Endothelial cell of umbilical vein (primary cell): ENCODE results near the gene EXOC3L1. TPM values are rescaled to one million over a fixed set of nuclear protein-coding genes. Genes with fewer than 3 reads are reported as not detected.

Experiments used
- BruUV-seq: library from RNA; stranded (reverse); fragments of 400-500 nt; replicated peaks from 2 replicates; lab custom pipeline; 2021; lab: Mats Ljungman, UMichigan
- CTCF ChIA-PET: fragments of 300-600, 350-600 bp; sonication (Branson Sonifier 250); formaldehyde crosslinking; loops from one replicate; lab custom pipeline; 2021; ENCODE audit warnings: antibody characterized with exemption, inconsistent platforms; lab: Charles Lee
- POLR2A ChIA-PET: fragments of 300-600, 350-600 bp; sonication (Branson Sonifier 250); formaldehyde crosslinking; loops from one replicate; lab custom pipeline; 2021; ENCODE audit warnings: antibody characterized with exemption, inconsistent platforms; lab: Charles Lee
- DNase-seq: peaks from one replicate; pipeline ENCODE4 v3.0.0-alpha.2; 2011; ENCODE audit warnings: low read depth, low spot score
- FAIRE-seq: peaks from 2 replicates; lab custom pipeline; 2011; peaks lifted over from hg19 to GRCh38; lab: Jason Lieb, UNC
- H2AFZ ChIP-seq: 2 replicates; pipeline ENCODE4 v1.6.0; 2012; ENCODE audit warnings: low read depth, low read length, control low read depth, inconsistent platforms
- H3K27ac ChIP-seq: 2 replicates; pipeline ENCODE4 v1.5.1; 2011; ENCODE audit warnings: low read depth, mild to moderate bottlenecking, control low read depth, low read length, moderate library complexity; ENCODE audit not compliant: insufficient read depth
- H3K27me3 ChIP-seq, 2 experiments: 2 replicates each; pipeline versions ENCODE4 v1.6.0 to v1.6.1; 2011; ENCODE audit warnings: low read length in 2 of 2, mixed read lengths in 1 of 2; ENCODE audit not compliant: control insufficient read depth in 2 of 2, insufficient read depth in 2 of 2
- H3K36me3 ChIP-seq, 2 experiments: 2 replicates in 1 of 2; 3 replicates in 1 of 2; pipeline ENCODE4 v1.5.1; 2011; ENCODE audit warnings: low read length in 2 of 2, mild to moderate bottlenecking in 1 of 2, moderate library complexity in 1 of 2; ENCODE audit not compliant: control insufficient read depth in 2 of 2, insufficient read depth in 2 of 2; ENCODE audit errors: extremely low read depth in 1 of 2
- H3K4me1 ChIP-seq: 3 replicates; pipeline ENCODE4 v1.5.1; 2011; ENCODE audit warnings: mild to moderate bottlenecking, low read length; ENCODE audit not compliant: control insufficient read depth, insufficient read depth; ENCODE audit errors: extremely low read depth
- H3K4me2 ChIP-seq: 2 replicates; pipeline ENCODE4 v1.6.1; 2011; ENCODE audit warnings: low read length, control low read depth, mixed read lengths; ENCODE audit not compliant: insufficient read depth
- H3K4me3 ChIP-seq, 3 experiments: fragments of 200-600 bp in 1 of 3; sonication (generic), shearing (Covaris generic) in 1 of 3; replicated peaks in 1 of 3; 2 replicates each; pipeline ENCODE4 v1.5.1; 2011 to 2016; ENCODE audit warnings: control low read depth in 3 of 3, low read length in 3 of 3, mild to moderate bottlenecking in 2 of 3, inconsistent platforms in 1 of 3, low read depth in 1 of 3, moderate library complexity in 1 of 3; ENCODE audit not compliant: insufficient read depth in 1 of 3
- H3K79me2 ChIP-seq: 2 replicates; pipeline ENCODE4 v1.6.0; 2012; ENCODE audit warnings: low read length, inconsistent platforms; ENCODE audit not compliant: control insufficient read depth, insufficient read depth
- H3K9ac ChIP-seq: replicated peaks from 2 replicates; pipeline ENCODE3; 2011; ENCODE audit warnings: low read length, control low read depth; ENCODE audit not compliant: insufficient read depth; ENCODE audit errors: extremely low read depth
- H3K9me1 ChIP-seq: replicated peaks from 3 replicates; pipeline ENCODE4 v1.6.0; 2011; ENCODE audit warnings: mild to moderate bottlenecking, low read length; ENCODE audit not compliant: control insufficient read depth, insufficient read depth; ENCODE audit errors: extremely low read depth
- H3K9me3 ChIP-seq: replicated peaks from 2 replicates; pipeline ENCODE4 v1.5.1; 2012; ENCODE audit warnings: low read length, inconsistent platforms; ENCODE audit not compliant: control insufficient read depth, insufficient read depth
- H4K20me1 ChIP-seq: replicated peaks from 2 replicates; pipeline ENCODE3; 2011; ENCODE audit warnings: mild to moderate bottlenecking, low read length; ENCODE audit not compliant: control insufficient read depth, insufficient read depth; ENCODE audit errors: extremely low read depth
- EZH2 ChIP-seq: IDR thresholded peaks from 2 replicates; pipeline ENCODE4 v1.6.1; 2012; ENCODE audit warnings: borderline replicate concordance, low read depth, mild to moderate bottlenecking, moderate library complexity, low read length, inconsistent platforms; ENCODE audit not compliant: severe bottlenecking
- FOS ChIP-seq: IDR thresholded peaks from 2 replicates; pipeline ENCODE4 v1.6.1; 2011; ENCODE audit warnings: mild to moderate bottlenecking, low read length, moderate library complexity, borderline replicate concordance; ENCODE audit not compliant: insufficient read depth
- GATA2 ChIP-seq: IDR thresholded peaks from 2 replicates; pipeline ENCODE4 v1.7.0; 2011; ENCODE audit warnings: low read depth, mild to moderate bottlenecking, moderate library complexity, mixed read lengths, low read length; ENCODE audit not compliant: insufficient read length, insufficient read depth
- JUN ChIP-seq: IDR thresholded peaks from 2 replicates; pipeline ENCODE4 v1.6.1; 2011; ENCODE audit warnings: borderline replicate concordance, low read depth; ENCODE audit not compliant: insufficient read length, insufficient read depth
- MYC ChIP-seq: IDR thresholded peaks from one replicate; pipeline ENCODE4 v1.6.1; 2011; ENCODE audit warnings: mild to moderate bottlenecking, low read depth, low read length
- POLR2A ChIP-seq: IDR thresholded peaks from 2 replicates; pipeline ENCODE4 v1.6.1; 2012; ENCODE audit warnings: low read depth, mild to moderate bottlenecking, control low read depth, low read length
- POLR2AphosphoS5 ChIP-seq: IDR thresholded peaks from 2 replicates; pipeline ENCODE4 v1.6.1; 2012; ENCODE audit warnings: low read depth, mild to moderate bottlenecking, control low read depth, low read length, moderate library complexity; ENCODE audit not compliant: insufficient read depth
- dilution Hi-C: fragments of 300-500 bp; cut with MboI; formaldehyde crosslinking; loops from one replicate; pipeline ENCODE4 v1.15.0; 2019; ENCODE audit warnings: low sequenced_read_pairs; ENCODE audit not compliant: extremely low pct_ligation_motif_present
- intact Hi-C: fragments of 100-400 bp; cut with micrococcal nuclease; formaldehyde crosslinking; loops from one replicate; pipeline ENCODE4 v1.10.0; 2022
- polyA plus RNA-seq, 4 experiments: library from polyadenylated mRNA; depleted of rRNA in 3 of 4; stranded (reverse) in 3 of 4; unstranded in 1 of 4; fragments of >200 nt; gene quantifications; 2 replicates each; pipeline versions ENCODE4 v1.2.1 to v1.2.3, GENCODE V29; 2011 to 2012; ENCODE audit warnings: missing spikeins in 1 of 4
- total RNA-seq: library from RNA; stranded (reverse); gene quantifications from 2 replicates; pipeline ENCODE4 v1.2.3, GENCODE V29; 2021
- TF ChIP-seq, protein P1 (sequence below): IDR thresholded peaks from 2 replicates; pipeline ENCODE4 v1.6.1; 2011; ENCODE audit not compliant: insufficient read depth, insufficient read length
- TF ChIP-seq, protein P2 (sequence below), 2 donors: IDR thresholded peaks; 1 replicate in 1 of 2; 2 replicates in 1 of 2; pipeline ENCODE4 v1.5.1; 2011; ENCODE audit warnings: low read length in 2 of 2, mild to moderate bottlenecking in 2 of 2, moderate library complexity in 2 of 2, control low read depth in 1 of 2, inconsistent platforms in 1 of 2, low read depth in 1 of 2; ENCODE audit not compliant: insufficient read depth in 1 of 2; ENCODE audit errors: extremely low read depth in 1 of 2

EXOC3L1 gene
- total and polyA plus RNA-seq, 2 donors (not counting 3 experiments of a cell fraction or from before 2014, with no cell fraction given), result 10.8 to 11.6 TPM

DNA sequence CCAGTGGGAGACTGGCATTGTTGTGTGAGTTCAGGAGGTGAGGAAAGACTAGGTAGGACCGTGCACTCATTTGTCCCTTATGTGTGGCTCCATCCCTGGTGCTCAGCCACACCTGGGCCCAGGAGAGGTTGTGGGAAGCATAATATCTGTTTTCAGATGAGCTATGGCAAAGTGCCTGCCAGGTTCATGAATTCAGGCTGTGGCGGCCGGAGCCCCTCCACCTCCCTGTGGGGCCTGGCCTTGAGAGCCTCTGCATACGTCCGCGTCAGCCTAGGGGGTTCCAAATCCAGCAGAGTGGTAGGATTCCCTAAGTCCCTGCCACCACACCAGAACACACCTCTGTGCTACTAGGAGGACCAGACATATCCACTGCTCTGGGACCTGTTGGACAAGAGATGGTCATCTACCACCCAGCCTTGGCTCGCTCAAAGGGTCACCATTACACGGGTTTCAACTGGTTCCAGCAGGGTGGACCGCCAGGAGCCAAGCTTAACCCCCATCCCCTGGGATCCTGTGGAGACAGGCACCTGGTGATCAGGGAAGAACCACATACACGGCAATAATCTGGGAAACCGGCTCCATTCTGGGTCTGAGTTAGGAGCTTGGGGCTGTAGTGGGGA lies 41.2 kb downstream of the EXOC3L1 start:
- ChIA-PET POLR2A (no interaction called here), CTCF (interaction anchor here (1.0 to 1.5 kb wide), 3 partner anchors 36 to 131 kb away, joined by 3 to 6 read pairs (median 4); no protein-coding TSS in a partner anchor)
- BruUV-seq, result no TSS peak
- no peak overlapping the region for H3K4me2 ChIP-seq
- H2AFZ ChIP-seq, result no peak overlapping the region
- H4K20me1 ChIP-seq, result no peaks in the 10 kb centered on the region
- no peak overlapping the region for H3K9ac ChIP-seq
- DNase-seq, result no peak
- no peaks in the 10 kb centered on the region for H3K79me2 ChIP-seq
- H3K27me3 ChIP-seq, result peaks cover 0 to 5% of the 10 kb centered on the region in 2 experiments
- H3K4me1 ChIP-seq, result peaks cover 3% of the 10 kb centered on the region
- no peak overlapping the region for H3K27ac ChIP-seq
- intact Hi-C loops, result no loop called here
- H3K9me3 ChIP-seq, result no peaks in the 10 kb centered on the region
- FAIRE-seq, result no peak
- peaks cover 2 to 33% of the 10 kb centered on the region in 2 experiments for H3K36me3 ChIP-seq
- H3K4me3 ChIP-seq, result no peak overlapping the region
- TF ChIP-seq, protein P1, sequence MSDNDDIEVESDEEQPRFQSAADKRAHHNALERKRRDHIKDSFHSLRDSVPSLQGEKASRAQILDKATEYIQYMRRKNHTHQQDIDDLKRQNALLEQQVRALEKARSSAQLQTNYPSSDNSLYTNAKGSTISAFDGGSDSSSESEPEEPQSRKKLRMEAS, result no peak
- TF ChIP-seq MYC, result no peak
- TF ChIP-seq FOS, result no peak
- TF ChIP-seq EZH2, result no peak
- no peak for TF ChIP-seq POLR2AphosphoS5
- TF ChIP-seq, protein P2, sequence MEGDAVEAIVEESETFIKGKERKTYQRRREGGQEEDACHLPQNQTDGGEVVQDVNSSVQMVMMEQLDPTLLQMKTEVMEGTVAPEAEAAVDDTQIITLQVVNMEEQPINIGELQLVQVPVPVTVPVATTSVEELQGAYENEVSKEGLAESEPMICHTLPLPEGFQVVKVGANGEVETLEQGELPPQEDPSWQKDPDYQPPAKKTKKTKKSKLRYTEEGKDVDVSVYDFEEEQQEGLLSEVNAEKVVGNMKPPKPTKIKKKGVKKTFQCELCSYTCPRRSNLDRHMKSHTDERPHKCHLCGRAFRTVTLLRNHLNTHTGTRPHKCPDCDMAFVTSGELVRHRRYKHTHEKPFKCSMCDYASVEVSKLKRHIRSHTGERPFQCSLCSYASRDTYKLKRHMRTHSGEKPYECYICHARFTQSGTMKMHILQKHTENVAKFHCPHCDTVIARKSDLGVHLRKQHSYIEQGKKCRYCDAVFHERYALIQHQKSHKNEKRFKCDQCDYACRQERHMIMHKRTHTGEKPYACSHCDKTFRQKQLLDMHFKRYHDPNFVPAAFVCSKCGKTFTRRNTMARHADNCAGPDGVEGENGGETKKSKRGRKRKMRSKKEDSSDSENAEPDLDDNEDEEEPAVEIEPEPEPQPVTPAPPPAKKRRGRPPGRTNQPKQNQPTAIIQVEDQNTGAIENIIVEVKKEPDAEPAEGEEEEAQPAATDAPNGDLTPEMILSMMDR (IDR thresholded peaks at IDR 0.05; ENCODE audit: extremely low read depth in 1 of 2, insufficient read depth in 1 of 2, low read depth in 1 of 2, low read length in 2 of 2), result no peak
- no peak for TF ChIP-seq POLR2A
- no peak for TF ChIP-seq JUN
- no peak for TF ChIP-seq GATA2
- dilution Hi-C loops, result no loop called here
- no peaks in the 10 kb centered on the region for H3K9me1 ChIP-seq
